ENCODE results near the gene LAMA3. TPM values are rescaled to one million over a fixed set of nuclear protein-coding genes. Genes with fewer than 3 reads are reported as not detected.
A peak's percentile ranks its signal among the peaks of the same experiment; 100 is the strongest.

LAMA3 gene
- total RNA-seq, 1 donor from 2014 or later, result 4.1 TPM

GRCh38 chr18:23933407-23933806, 244.2 kb downstream of the LAMA3 start:
- no peak for ATAC-seq
- intact Hi-C loops (cut with DNase I), result no loop called here
- no peak for DNase-seq (ENCODE audit: missing footprints)

- DNase-seq (ENCODE audit: missing footprints), result no peak
- intact Hi-C loops (cut with DNase I), result no loop called here
- ATAC-seq, result no peak
Observed at GRCh38 chr18:23934252-23934651, 245.0 kb downstream of the LAMA3 start.

GRCh38 chr18:23934863-23935262, 245.6 kb downstream of the LAMA3 start:
- DNase-seq (ENCODE audit: missing footprints), result no peak
- no peak for ATAC-seq
- intact Hi-C loops (cut with DNase I), result no loop called here

DNA sequence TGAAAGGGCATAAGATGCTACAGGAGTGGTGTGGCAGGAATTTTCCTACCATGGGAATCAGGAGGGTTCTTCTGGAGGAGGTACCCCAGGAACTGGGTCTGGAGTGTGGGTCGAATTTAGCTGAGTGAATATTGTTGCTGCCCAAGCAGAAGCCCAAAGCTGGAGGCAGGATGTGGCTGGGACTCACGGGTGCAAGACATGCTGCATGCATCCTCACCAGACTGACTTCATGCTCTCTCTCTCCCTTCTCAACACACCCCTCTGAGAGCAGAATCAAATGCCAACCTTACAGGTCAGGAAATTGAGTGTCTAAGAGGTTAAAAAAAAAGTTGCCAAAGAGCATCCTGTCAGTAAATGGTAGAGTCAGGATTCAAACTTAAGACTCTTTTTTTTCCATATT, 246.6 kb downstream of the LAMA3 start:
- ATAC-seq, result no peak
- intact Hi-C loops (cut with DNase I), result no loop called here
- DNase-seq (ENCODE audit: missing footprints), result no peak

DNA sequence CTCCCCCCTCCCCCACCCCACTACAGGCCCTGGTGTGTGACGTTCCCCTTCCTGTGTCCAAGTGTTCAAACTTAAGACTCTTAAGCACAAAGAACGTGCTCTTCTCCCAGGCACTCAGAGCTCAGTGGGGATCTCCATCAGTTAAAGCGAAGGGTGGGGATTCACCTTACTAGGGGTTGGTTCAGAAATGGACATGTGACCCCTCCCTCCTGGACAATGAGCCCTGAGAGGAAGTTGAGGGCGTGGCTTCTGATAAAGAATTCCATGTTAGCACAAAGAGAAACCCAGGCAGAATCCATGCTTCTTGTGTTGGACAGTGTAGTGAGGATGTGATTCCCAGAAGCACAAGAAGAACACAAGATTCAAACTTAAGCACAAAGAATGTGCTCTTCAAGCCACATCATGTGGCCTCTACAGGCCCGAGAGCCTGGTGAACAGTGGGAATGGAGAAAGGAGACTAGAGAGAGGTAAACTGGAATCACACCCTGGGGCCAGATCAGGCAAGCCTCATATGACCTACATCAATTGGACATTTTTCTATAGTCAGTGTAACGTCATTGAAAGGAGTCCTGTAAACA, 247.2 kb downstream of the LAMA3 start:
- DNase-seq (ENCODE audit: missing footprints) (no peak), ATAC-seq (no peak)
- intact Hi-C loops (cut with DNase I), result no loop called here

GRCh38 chr18:23938043-23938756, 248.9 kb downstream of the LAMA3 start:
- ATAC-seq, result no peak
- intact Hi-C loops (cut with DNase I), result no loop called here

GRCh38 chr18:23938901-23939341, 249.7 kb downstream of the LAMA3 start:
- DNase-seq (ENCODE audit: missing footprints) (no peak), ATAC-seq (peak; percentile 51)
- intact Hi-C loops (cut with DNase I), result no loop called here

More at GRCh38 chr18:23938043-23938756, 248.9 kb downstream of the LAMA3 start:
- DNase-seq (ENCODE audit: missing footprints), result no peak

GRCh38 chr18:23939366-23939765, 250.1 kb downstream of the LAMA3 start:
- DNase-seq (ENCODE audit: missing footprints), result no peak
- ATAC-seq, result peak; percentile 32
- intact Hi-C loops (cut with DNase I), result no loop called here

- intact Hi-C loops (cut with DNase I), result no loop called here
- DNase-seq (ENCODE audit: missing footprints) (no peak), ATAC-seq (no peak)
Observed at GRCh38 chr18:23939896-23940295, 250.6 kb downstream of the LAMA3 start.

DNA sequence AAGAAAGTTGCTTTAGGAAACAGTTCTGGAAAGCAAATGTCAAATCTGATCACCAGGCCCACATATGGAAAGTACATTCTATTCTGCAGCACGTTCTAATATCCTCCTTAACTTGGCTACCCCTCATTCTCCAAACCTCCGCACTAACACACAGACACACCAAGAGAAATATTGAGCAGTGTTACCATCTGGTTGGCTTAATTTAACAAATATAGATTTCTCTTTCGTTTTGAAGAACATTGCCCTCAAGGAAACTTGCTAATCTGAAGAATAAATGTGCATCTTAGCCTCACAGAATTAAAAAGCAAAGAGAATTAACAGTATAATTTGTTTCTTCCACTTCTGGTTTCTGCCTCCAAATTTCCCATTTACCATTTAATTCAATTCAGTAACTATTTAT, 252.5 kb downstream of the LAMA3 start:
- intact Hi-C loops (cut with DNase I), result no loop called here
- ATAC-seq, result no peak
- no peak for DNase-seq (ENCODE audit: missing footprints)

DNA sequence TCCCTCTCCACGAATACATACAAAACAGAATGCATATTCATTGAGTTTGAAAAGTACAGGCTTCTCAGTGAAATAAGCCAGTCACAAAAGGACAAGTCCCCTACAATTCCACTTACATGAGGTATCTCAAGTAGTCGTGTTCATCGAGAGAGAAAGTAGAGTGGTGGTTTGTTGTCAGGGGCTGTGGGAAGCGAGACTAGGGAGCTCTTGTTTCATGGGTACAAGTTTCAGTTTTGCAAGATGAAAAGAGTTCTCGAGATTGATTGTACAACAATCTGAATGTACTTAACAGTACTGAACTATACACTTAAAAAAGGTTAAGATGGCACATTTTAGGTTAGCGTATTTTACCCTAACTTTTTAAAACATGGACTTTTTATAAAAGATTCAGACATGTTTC, 253.9 kb downstream of the LAMA3 start:
- no peak for ATAC-seq
- intact Hi-C loops (cut with DNase I), result no loop called here

GRCh38 chr18:23943903-23944624, 254.8 kb downstream of the LAMA3 start:
- DNase-seq (ENCODE audit: missing footprints) (no peak), ATAC-seq (no peak)
- intact Hi-C loops (cut with DNase I), result no loop called here

More for the DNA sequence above, 253.9 kb downstream of the LAMA3 start:
- no peak for DNase-seq (ENCODE audit: missing footprints)

- intact Hi-C loops (cut with DNase I), result no loop called here
- no peak for ATAC-seq
- no peak for DNase-seq (ENCODE audit: missing footprints)
Observed at GRCh38 chr18:23945416-23946079, 256.3 kb downstream of the LAMA3 start.

- no peak for ATAC-seq
- intact Hi-C loops (cut with DNase I), result no loop called here
- no peak for DNase-seq (ENCODE audit: missing footprints)
Observed at GRCh38 chr18:23949863-23950262, 260.6 kb downstream of the LAMA3 start.

DNA sequence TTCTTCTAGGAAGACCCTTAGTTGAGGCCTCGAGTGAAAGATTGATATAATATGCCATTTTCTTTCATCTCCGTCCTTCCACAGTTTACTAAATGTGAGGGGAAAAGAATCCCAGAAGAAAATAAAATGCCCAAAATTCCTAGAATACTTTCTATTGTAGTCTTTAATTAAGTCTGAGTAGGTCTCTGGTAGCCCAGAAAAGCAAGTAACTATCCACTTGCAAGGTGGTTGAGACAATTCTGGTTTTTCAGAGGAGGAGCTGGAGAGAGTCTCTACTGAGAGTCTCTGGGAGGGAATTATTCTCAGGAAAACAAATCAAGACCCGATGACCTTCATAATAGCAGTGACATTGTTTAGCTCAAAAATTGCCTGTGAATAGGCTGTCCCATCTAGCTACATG, 261.4 kb downstream of the LAMA3 start:
- intact Hi-C loops (cut with DNase I), result no loop called here
- no peak for DNase-seq (ENCODE audit: missing footprints)
- no peak for ATAC-seq

DNA sequence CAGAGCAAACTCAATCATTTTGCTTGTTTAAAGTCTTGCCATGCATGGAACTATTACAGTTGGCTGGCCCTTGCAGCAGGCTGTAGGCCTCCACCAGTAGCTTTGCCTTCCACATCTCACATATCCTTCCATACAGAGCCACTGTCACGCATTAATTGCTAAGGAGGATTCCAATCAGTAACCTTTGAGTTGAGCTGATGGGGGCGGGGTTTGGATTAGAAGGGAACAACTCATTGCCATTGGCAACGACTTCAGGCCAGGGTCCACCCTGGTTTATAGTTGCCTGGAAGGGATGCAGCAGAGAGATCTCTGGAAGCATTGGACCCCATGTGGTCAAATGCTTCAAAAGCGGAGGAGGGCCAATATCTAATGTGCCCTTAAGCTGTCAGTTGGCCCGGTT, 262.0 kb downstream of the LAMA3 start:
- no peak for ATAC-seq
- no peak for DNase-seq (ENCODE audit: missing footprints)
- intact Hi-C loops (cut with DNase I), result no loop called here

- DNase-seq (ENCODE audit: missing footprints) (no peak), ATAC-seq (no peak)
- intact Hi-C loops (cut with DNase I), result no loop called here
Observed at GRCh38 chr18:23953984-23954383, 264.7 kb downstream of the LAMA3 start.

DNA sequence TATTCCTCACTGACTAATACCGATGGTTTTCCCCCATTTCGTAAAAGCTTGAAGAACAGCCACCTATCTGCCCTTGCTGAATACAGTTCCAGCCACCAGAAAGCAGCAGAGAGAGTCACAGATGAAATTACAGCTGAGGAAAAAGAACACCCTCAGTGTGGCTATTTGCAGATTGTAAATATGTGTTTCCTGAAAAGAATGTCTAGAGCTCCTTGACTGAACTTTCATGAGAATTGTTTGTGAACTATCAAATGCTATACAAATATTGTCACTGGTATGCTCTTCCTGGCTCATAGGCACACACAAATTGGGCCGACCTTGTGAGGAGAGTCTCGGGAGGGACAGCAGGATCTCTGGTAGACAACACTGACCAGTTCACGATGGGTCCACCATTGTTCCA, 267.2 kb downstream of the LAMA3 start:
- no peak for DNase-seq (ENCODE audit: missing footprints)
- intact Hi-C loops (cut with DNase I), result loop anchor here (5.0 kb wide), 1 partner anchor 161 kb away; no protein-coding TSS in a partner anchor
- no peak for ATAC-seq

DNA sequence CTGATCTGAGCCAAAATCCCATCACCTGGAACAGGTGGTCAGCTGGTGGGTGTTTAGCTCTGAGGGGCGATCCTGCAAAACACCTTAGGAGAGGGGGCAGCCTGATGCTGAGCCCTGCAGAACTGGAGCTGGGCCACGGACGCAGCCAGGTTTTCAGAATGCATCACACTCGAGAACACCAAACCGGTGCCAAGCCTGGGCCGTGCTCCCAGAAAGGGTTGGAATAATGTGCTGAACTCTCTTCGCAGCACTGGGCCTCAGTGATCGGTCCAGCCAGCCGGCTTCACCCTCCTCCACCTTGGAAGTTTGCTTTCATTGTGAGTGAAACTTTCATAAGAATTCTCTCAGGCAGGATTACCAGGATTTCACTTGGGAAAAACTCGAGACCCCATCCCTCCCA, 268.8 kb downstream of the LAMA3 start:
- ATAC-seq (peak; percentile 94), DNase-seq (ENCODE audit: missing footprints) (peak; percentile 91)
- intact Hi-C loops (cut with DNase I), result loop anchor here (5.0 kb wide), 1 partner anchor 159 kb away; no protein-coding TSS in a partner anchor
